Measurements from ENCODE around the gene ZBTB7B.

ZBTB7B gene

GRCh38 chr1:155043301-155043702 lies 40.7 kb downstream of the ZBTB7B start:
- no peak for DNase-seq (ENCODE audit: low read depth)
- no peak overlapping the region for H3K4me3 ChIP-seq (ENCODE audit: low read length)
- TF ChIP-seq CTCF (conservative IDR thresholded peaks at IDR 0.05; ENCODE audit: low read depth, low read length) = no peak

DNA sequence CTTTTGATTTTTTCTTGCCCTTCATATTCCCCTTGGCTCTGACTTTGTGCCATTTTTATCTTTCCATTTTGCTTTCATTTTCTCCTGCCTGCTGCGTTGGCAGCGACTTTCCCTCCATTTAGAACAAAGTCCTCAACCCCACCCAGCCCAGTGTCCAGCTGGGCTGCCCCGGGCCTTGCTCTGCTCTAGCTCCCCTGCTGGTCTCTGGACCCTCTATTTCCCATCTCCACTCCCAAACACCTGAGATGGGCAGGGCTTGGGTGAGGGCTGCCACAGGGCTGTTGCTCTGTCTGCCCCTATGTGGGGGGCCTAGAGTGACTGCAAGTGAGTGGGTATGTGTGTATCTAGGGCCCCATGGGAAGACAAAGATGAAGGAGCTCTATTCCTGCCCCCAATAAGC lies 41.2 kb downstream of the ZBTB7B start:
- no peak overlapping the region for H3K4me3 ChIP-seq (ENCODE audit: low read length)
- no peak for DNase-seq (ENCODE audit: low read depth)
- no peak for TF ChIP-seq CTCF (conservative IDR thresholded peaks at IDR 0.05; ENCODE audit: low read depth, low read length)

DNA sequence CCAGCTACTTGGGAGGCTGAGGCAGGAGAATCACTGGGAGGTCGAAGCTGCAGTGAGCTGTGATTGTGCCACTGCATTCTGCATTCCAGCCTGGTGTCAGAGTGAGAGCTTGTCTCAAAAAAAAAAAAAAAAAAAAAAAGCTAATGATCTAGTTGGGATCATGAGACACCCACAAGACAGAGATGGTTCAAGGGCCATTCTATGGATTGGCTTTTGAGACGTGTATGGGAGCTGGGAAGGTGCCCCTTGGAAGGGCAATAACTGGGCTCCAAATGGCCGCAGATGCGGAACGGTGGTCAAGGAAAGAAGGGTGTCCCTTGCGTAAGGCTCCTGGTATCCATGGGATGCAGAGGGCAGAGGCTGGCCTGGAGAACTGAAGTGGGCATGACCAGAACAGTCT lies 41.8 kb downstream of the ZBTB7B start:
- no peak overlapping the region for H3K4me3 ChIP-seq (ENCODE audit: low read length)
- no peak for TF ChIP-seq CTCF (conservative IDR thresholded peaks at IDR 0.05; ENCODE audit: low read depth, low read length)
- no peak for DNase-seq (ENCODE audit: low read depth)

GRCh38 chr1:155044812-155045657 lies 42.4 kb downstream of the ZBTB7B start:
- no peak overlapping the region for H3K4me3 ChIP-seq (ENCODE audit: low read length)
- DNase-seq (ENCODE audit: low read depth) = no peak
- peak; percentile 77 for TF ChIP-seq CTCF (conservative IDR thresholded peaks at IDR 0.05; ENCODE audit: low read depth, low read length)

DNA sequence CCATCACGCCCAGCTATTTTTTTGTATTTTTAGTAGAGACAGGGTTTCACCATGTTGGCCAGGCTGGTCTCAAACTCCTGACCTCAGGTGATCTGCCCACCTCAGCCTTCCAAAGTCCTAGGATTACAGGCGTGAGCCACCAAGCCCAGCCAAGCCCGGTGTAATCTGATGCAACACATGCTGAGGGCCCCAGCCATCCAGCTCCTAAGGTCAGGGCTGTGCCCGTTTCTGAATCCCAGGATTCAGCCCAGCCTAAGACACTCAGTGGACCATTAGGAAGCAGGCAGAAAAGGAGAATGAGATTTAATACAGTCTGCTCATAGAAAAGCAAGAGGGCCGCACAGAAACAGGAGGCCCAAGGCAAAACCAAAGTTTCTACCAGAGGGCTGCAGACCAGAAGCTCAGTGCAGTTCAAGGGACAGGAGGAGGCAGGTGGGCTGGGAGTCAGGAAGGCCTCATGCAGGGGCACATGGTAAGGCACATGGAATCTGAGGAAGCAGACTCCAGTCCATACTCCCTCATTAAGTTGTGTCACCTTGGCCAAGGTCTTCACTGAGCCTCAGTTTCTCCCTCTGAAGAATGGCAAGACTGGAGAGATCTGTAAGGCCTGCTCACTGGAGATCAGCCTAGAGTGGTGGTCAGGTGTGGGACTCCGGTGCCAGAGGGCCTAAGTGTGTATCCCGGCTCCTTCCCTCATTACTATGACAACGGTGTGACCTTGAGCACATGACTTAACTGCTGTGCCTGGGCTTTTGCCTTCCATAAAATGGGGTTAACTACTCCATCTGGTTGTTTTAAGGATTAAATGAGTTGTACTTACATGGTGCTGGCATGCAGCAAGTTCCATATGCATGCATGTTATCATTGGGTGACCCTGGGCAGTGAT lies 46.1 kb downstream of the ZBTB7B start:
- no peak for DNase-seq (ENCODE audit: low read depth)

More for the DNA sequence above, 46.1 kb downstream of the ZBTB7B start:
- TF ChIP-seq CTCF (conservative IDR thresholded peaks at IDR 0.05; ENCODE audit: low read depth, low read length) = no peak
- no peak overlapping the region for H3K4me3 ChIP-seq (ENCODE audit: low read length)
